SK-N-SH (cell line): ENCODE data around the gene SLC8B1. TPM values are rescaled to one million over a fixed set of nuclear protein-coding genes. Genes with fewer than 3 reads are reported as not detected.

Source experiments
- CTCF ChIA-PET: fragments of 300-600, 350-600 bp; formaldehyde crosslinking; extraction: SDS; loops from one replicate; lab custom pipeline; 2021; lab: Yijun Ruan, JAX
- POLR2A ChIA-PET: fragments of 350-600 bp; sonication (Branson Sonifier 250); formaldehyde crosslinking; extraction: SDS; loops from one replicate; lab custom pipeline; 2020; ENCODE audit warnings: antibody characterized with exemption, inconsistent platforms; lab: Yijun Ruan, JAX
- DNase-seq: peaks from one replicate; pipeline ENCODE4 v3.0.0; 2012
- H2AFZ ChIP-seq: fragments of 200-600 bp; sonication (generic); 2 replicates; pipeline ENCODE4 v1.8.1; 2016; ENCODE audit warnings: antibody characterized with exemption, mild to moderate bottlenecking, low read depth
- H3F3A ChIP-seq: fragments of 200-600 bp; sonication (generic); replicated peaks from 2 replicates; pipeline ENCODE3; 2016; ENCODE audit warnings: antibody characterized with exemption, mild to moderate bottlenecking; ENCODE audit not compliant: insufficient read depth
- H3K27ac ChIP-seq, 2 experiments: fragments of 200-500 bp in 1 of 2; fragments of 200-600 bp in 1 of 2; sonication (Bioruptor generic) in 1 of 2; sonication (generic), shearing (Covaris generic) in 1 of 2; 2 replicates each; pipeline versions ENCODE4 v1.5.1 to v1.6.1; 2014 to 2016; ENCODE audit warnings: low read depth in 2 of 2, inconsistent platforms in 1 of 2, low read length in 1 of 2, mild to moderate bottlenecking in 1 of 2, mixed read lengths in 1 of 2
- H3K27me3 ChIP-seq: fragments of 200-600 bp; sonication (generic), shearing (Covaris generic); 2 replicates; pipeline ENCODE4 v1.6.1; 2016; ENCODE audit warnings: mixed run types; ENCODE audit not compliant: insufficient read depth
- H3K36me3 ChIP-seq, 2 experiments: fragments of 200-500 bp in 1 of 2; fragments of 200-600 bp in 1 of 2; sonication (Bioruptor generic) in 1 of 2; sonication (generic) in 1 of 2; replicated peaks in 1 of 2; 2 replicates each; pipeline versions ENCODE3 to v1.5.1; 2014 to 2016; ENCODE audit warnings: low read length in 1 of 2, mild to moderate bottlenecking in 1 of 2; ENCODE audit not compliant: insufficient read depth in 2 of 2, control insufficient read depth in 1 of 2
- H3K4me1 ChIP-seq, 2 experiments: fragments of 200-500 bp in 1 of 2; fragments of 200-600 bp in 1 of 2; sonication (Bioruptor generic) in 1 of 2; sonication (generic), shearing (Covaris generic) in 1 of 2; 2 replicates each; pipeline versions ENCODE4 v1.5.1 to v1.6.1; 2014 to 2016; ENCODE audit warnings: low read depth in 1 of 2, low read length in 1 of 2, mixed run types in 1 of 2; ENCODE audit not compliant: insufficient read depth in 2 of 2, control insufficient read depth in 1 of 2
- H3K4me2 ChIP-seq: fragments of 200-600 bp; sonication (generic), shearing (Covaris generic); 2 replicates; pipeline ENCODE4 v1.6.1; 2017; ENCODE audit warnings: mixed run types
- H3K4me3 ChIP-seq, 2 experiments: fragments of 200-500 bp in 1 of 2; fragments of 200-600 bp in 1 of 2; sonication (Bioruptor generic) in 1 of 2; sonication (generic), shearing (Covaris generic) in 1 of 2; 2 replicates each; pipeline versions ENCODE4 v1.5.1 to v1.8.1; 2014 to 2016; ENCODE audit warnings: low read depth in 2 of 2, inconsistent platforms in 1 of 2, low read length in 1 of 2, mild to moderate bottlenecking in 1 of 2, mixed read lengths in 1 of 2, moderate library complexity in 1 of 2
- H3K79me2 ChIP-seq: fragments of 200-600 bp; sonication (generic); 2 replicates; pipeline ENCODE4 v1.8.1; 2017; ENCODE audit warnings: mild to moderate bottlenecking; ENCODE audit not compliant: insufficient read depth
- H3K9ac ChIP-seq: fragments of 200-600 bp; sonication (generic); 2 replicates; pipeline ENCODE4 v1.6.1; 2017; ENCODE audit warnings: mixed run types
- H3K9me2 ChIP-seq: fragments of 200-600 bp; sonication (generic); 2 replicates; pipeline ENCODE4 v1.6.1; 2017; ENCODE audit warnings: mixed run types
- H3K9me3 ChIP-seq: fragments of 200-600 bp; sonication (generic); 2 replicates; pipeline ENCODE4 v1.6.1; 2017; ENCODE audit warnings: mixed run types, mild to moderate bottlenecking, moderate library complexity
- H4K20me1 ChIP-seq: fragments of 200-600 bp; sonication (generic); 2 replicates; pipeline ENCODE4 v1.6.1; 2017; ENCODE audit warnings: mild to moderate bottlenecking, mixed run types; ENCODE audit not compliant: insufficient read depth
- CHD2 ChIP-seq: fragments of 150-350 bp; IDR thresholded peaks from 2 replicates; pipeline ENCODE4 v1.6.1; 2018; ENCODE audit warnings: low read length; ENCODE audit not compliant: partially characterized antibody
- CTCF ChIP-seq: fragments of 200-600 bp; sonication (generic); IDR thresholded peaks from 2 replicates; pipeline ENCODE4 v1.6.1; 2017; ENCODE audit warnings: antibody characterized with exemption, mild to moderate bottlenecking, moderate library complexity
- EP300 ChIP-seq, 2 experiments: IDR thresholded peaks; 2 replicates each; pipeline versions ENCODE4 v1.4.0 to v1.6.1; 2012; ENCODE audit warnings: borderline replicate concordance in 1 of 2, low read depth in 1 of 2, low read length in 1 of 2
- FOXJ3 ChIP-seq: sonication (generic); formaldehyde crosslinking; IDR thresholded peaks from 2 replicates; pipeline ENCODE4 v1.5.1; 2020; ENCODE audit warnings: mild to moderate bottlenecking, missing genetic modification reagents
- GATA2 ChIP-seq: sonication (generic); formaldehyde crosslinking; IDR thresholded peaks from 2 replicates; pipeline ENCODE4 v1.5.0; 2020; ENCODE audit warnings: mild to moderate bottlenecking, missing genetic modification reagents
- JUND ChIP-seq: IDR thresholded peaks from 2 replicates; pipeline ENCODE4 v1.4.0; 2012
- MAX ChIP-seq: IDR thresholded peaks from 2 replicates; pipeline ENCODE4 v1.4.0; 2012; ENCODE audit warnings: low read depth
- MEF2A ChIP-seq: IDR thresholded peaks from 2 replicates; pipeline ENCODE4 v1.4.0; 2012; ENCODE audit warnings: low read depth, borderline replicate concordance
- NFIC ChIP-seq: IDR thresholded peaks from 2 replicates; pipeline ENCODE4 v1.4.0; 2012; ENCODE audit warnings: borderline replicate concordance
- NRF1 ChIP-seq: IDR thresholded peaks from 2 replicates; pipeline ENCODE4 v1.6.1; 2012; ENCODE audit warnings: low read depth, mild to moderate bottlenecking, low read length
- RCOR1 ChIP-seq: fragments of 150-350 bp; IDR thresholded peaks from 2 replicates; pipeline ENCODE4 v1.6.1; 2017; ENCODE audit warnings: antibody characterized with exemption, low read length
- RFX5 ChIP-seq: IDR thresholded peaks from 2 replicates; pipeline ENCODE4 v1.6.1; 2012; ENCODE audit warnings: mild to moderate bottlenecking, improper control_type of control experiment, low read length
- TAF1 ChIP-seq: IDR thresholded peaks from 2 replicates; pipeline ENCODE4 v1.6.1; 2012; ENCODE audit warnings: low read depth, mild to moderate bottlenecking, low read length, moderate library complexity, borderline replicate concordance
- TCF12 ChIP-seq: IDR thresholded peaks from 2 replicates; pipeline ENCODE4 v1.4.0; 2012
- YY1 ChIP-seq: IDR thresholded peaks from 2 replicates; pipeline ENCODE4 v1.4.0; 2012; ENCODE audit warnings: low read depth, mild to moderate bottlenecking
- WGBS: methylation state at CpG from one replicate; pipeline ENCODE4 v1.1.6; 2017; ENCODE audit warnings: low lambda C conversion rate; 5-methylcytosine and 5-hydroxymethylcytosine counted together
- polyA plus RNA-seq, 3 experiments: library from polyadenylated mRNA; depleted of rRNA; stranded (reverse); fragments of >200 nt; gene quantifications; 2 replicates each; pipeline ENCODE4 v1.2.3, GENCODE V29; 2012
- TF ChIP-seq, protein P1 (sequence below): IDR thresholded peaks from 2 replicates; pipeline ENCODE4 v1.6.1; 2012; ENCODE audit warnings: mild to moderate bottlenecking, low read depth, low read length, moderate library complexity
- TF ChIP-seq, protein P2 (sequence below): IDR thresholded peaks from 2 replicates; pipeline ENCODE4 v1.4.0; 2012; ENCODE audit warnings: low read depth, borderline replicate concordance

Gene SLC8B1
- polyA plus RNA-seq, 1 of the 3 experiments (the other 2 are of a cell fraction): 12.0 TPM

DNA sequence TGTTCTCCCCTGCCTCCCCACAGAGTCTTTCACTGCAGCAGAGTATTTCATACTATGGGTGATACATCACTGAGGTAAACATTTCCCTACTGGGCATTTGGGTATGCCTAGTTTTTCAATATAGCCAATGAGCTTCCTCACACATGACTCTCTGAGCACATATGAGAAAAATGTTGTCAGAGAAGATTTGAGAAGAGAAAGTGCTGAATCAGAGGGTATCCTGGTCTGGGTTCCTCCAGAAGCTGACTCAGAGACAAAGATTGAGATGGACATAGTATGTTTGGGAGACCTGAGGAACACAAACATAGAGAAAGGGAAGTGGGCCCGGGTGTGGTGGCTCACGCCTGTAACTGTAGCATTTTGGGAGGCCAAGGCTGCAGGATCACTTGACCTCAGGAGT, 12.6 kb downstream of the SLC8B1 start (continued):
- TF ChIP-seq, protein P1, sequence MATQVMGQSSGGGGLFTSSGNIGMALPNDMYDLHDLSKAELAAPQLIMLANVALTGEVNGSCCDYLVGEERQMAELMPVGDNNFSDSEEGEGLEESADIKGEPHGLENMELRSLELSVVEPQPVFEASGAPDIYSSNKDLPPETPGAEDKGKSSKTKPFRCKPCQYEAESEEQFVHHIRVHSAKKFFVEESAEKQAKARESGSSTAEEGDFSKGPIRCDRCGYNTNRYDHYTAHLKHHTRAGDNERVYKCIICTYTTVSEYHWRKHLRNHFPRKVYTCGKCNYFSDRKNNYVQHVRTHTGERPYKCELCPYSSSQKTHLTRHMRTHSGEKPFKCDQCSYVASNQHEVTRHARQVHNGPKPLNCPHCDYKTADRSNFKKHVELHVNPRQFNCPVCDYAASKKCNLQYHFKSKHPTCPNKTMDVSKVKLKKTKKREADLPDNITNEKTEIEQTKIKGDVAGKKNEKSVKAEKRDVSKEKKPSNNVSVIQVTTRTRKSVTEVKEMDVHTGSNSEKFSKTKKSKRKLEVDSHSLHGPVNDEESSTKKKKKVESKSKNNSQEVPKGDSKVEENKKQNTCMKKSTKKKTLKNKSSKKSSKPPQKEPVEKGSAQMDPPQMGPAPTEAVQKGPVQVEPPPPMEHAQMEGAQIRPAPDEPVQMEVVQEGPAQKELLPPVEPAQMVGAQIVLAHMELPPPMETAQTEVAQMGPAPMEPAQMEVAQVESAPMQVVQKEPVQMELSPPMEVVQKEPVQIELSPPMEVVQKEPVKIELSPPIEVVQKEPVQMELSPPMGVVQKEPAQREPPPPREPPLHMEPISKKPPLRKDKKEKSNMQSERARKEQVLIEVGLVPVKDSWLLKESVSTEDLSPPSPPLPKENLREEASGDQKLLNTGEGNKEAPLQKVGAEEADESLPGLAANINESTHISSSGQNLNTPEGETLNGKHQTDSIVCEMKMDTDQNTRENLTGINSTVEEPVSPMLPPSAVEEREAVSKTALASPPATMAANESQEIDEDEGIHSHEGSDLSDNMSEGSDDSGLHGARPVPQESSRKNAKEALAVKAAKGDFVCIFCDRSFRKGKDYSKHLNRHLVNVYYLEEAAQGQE: no peak
- no peak for TF ChIP-seq MEF2A
- no peak for TF ChIP-seq YY1
- TF ChIP-seq RFX5: no peak
- no peak for TF ChIP-seq TAF1

- no peaks in the 10 kb centered on the region for H3K27me3 ChIP-seq
- H3F3A ChIP-seq: peaks cover 6% of the 10 kb centered on the region
- no peak for DNase-seq
- WGBS: 100% methylated on average over 2 of the region's 12 CpGs
- H3K9me3 ChIP-seq: no peaks in the 10 kb centered on the region
- ChIA-PET POLR2A (no interaction called here), CTCF (interaction anchor here (0.7 to 1.8 kb wide), 4 partner anchors 9 to 105 kb away, joined by 3 to 4 read pairs (median 3); no protein-coding TSS in a partner anchor)
- H3K27ac ChIP-seq: no peak overlapping the region
- H3K79me2 ChIP-seq: no peaks in the 10 kb centered on the region
- no peaks in the 10 kb centered on the region for H3K4me1 ChIP-seq
- no peaks in the 10 kb centered on the region for H3K9me2 ChIP-seq
- no peak overlapping the region for H3K4me2 ChIP-seq
- no peak overlapping the region for H2AFZ ChIP-seq
- H4K20me1 ChIP-seq: no peaks in the 10 kb centered on the region
- no peak overlapping the region for H3K9ac ChIP-seq
- no peak overlapping the region for H3K4me3 ChIP-seq
- peaks cover 0 to 14% of the 10 kb centered on the region in 2 experiments for H3K36me3 ChIP-seq
- TF ChIP-seq NRF1: no peak
- TF ChIP-seq MAX: no peak
- TF ChIP-seq JUND: no peak
- no peak for TF ChIP-seq TCF12
- TF ChIP-seq, protein P2, sequence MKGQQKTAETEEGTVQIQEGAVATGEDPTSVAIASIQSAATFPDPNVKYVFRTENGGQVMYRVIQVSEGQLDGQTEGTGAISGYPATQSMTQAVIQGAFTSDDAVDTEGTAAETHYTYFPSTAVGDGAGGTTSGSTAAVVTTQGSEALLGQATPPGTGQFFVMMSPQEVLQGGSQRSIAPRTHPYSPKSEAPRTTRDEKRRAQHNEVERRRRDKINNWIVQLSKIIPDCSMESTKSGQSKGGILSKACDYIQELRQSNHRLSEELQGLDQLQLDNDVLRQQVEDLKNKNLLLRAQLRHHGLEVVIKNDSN: no peak
- TF ChIP-seq RCOR1: no peak
- no peak for TF ChIP-seq FOXJ3 (CRISPR knock-in tag)
- TF ChIP-seq CHD2: no peak
- TF ChIP-seq, protein P1: no peak
- no peak for TF ChIP-seq EP300 (IDR thresholded peaks at IDR 0.05; ENCODE audit: borderline replicate concordance in 1 of 2, low read depth in 1 of 2, low read length in 1 of 2)
- no peak for TF ChIP-seq NFIC
- no peak for TF ChIP-seq GATA2
- no peak for TF ChIP-seq CTCF
These were observed 14.5 kb downstream of the SLC8B1 start for GRCh38 chr12:113320401-113320800.
